ENCODE results near the gene STX18.
"Not testable (repeated sequence)": the region's sequence is repeated elsewhere in the genome, so short reads cannot be mapped to it uniquely, and the experiment has no call there.

The STX18 gene

DNA sequence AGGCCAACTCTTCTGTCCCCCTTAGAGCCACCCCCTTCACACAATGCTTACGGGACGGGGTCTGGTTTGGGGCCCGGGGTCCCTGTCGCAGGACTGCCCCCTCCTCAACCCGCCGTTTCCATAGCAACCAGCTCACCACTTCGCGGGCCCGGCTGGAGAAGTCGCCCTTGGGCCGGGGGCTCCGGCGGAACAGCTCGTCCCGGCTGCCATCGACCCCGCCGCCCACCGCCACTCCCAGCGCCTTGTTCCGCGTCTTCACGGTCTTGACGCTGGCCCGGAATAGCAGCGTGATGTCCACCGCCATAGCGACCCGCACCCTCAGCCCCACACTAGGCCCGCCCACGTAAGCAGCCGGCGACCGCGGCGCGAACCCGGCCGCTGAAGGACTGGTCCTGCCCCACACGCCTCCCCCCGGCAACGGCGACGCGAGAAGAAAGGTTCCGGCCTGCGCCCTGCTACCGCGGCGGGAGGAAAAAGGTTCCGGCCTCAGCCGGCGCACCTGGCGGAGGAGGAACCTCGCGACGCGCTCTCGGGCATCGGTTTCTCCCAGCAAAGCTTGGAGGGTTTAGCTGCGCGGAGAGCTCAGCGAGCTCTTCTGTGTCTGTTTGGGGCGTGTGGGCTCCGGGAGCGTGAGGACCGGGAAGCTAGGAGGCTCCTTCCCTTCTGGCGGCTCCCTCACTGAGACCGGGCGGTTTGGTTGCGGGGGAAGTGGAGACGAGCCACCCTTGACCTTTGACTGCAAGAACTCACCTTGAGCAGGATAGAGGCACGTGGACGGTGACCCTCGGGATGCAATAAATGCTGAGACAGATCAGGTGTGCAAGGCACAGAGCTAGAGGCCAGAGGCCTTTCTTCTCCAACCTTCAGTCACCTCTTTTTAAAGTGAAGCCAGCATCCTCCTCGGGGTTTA lies at the start of gene STX18:
Gene STX18 (minus strand): TSS at position 388 of the 910 bp plus-strand sequence. CDS start 84 bp downstream, at position 304.
- DNase-seq, result peak; percentile 85

DNA sequence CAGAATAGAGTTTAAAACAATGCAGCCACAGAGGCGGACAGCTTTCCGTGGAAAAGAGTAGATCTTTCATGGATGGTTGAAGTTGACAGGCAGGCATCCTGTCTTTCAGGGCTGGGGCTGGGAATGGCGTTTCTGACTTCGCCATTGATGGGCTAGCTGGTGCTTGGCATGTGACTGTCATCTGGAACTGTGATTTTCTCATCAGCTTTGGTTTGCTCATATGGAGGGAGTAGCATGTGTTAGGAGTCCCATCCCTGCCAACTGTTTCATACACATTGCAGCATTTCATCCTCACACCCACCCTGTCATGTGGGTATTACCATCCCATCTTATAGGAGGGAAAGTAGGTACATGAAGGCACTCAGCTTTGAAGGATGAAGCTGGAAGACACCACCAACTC lies 49.2 kb upstream of the STX18 start:
- DNase-seq, result no peak

DNA sequence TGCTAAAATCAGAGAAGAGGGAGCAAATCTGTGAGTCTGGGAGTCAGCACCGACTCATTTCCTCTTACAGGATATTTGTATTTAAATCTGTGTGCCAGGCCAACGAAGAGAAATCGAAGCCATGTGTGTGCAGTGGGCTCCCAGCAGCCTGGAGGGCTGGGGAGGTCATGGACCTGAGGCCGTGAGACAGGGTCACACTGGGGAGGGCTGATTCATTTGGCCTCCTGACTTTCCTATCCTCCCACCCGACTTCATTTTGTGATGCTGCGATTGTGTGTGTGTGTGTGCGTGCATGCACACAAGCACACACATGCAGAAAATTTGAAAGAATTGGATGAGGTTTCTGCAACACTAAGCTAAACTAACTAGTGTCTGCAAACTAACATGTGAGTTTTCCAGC lies 48.7 kb upstream of the STX18 start:
- DNase-seq, result no peak

DNA sequence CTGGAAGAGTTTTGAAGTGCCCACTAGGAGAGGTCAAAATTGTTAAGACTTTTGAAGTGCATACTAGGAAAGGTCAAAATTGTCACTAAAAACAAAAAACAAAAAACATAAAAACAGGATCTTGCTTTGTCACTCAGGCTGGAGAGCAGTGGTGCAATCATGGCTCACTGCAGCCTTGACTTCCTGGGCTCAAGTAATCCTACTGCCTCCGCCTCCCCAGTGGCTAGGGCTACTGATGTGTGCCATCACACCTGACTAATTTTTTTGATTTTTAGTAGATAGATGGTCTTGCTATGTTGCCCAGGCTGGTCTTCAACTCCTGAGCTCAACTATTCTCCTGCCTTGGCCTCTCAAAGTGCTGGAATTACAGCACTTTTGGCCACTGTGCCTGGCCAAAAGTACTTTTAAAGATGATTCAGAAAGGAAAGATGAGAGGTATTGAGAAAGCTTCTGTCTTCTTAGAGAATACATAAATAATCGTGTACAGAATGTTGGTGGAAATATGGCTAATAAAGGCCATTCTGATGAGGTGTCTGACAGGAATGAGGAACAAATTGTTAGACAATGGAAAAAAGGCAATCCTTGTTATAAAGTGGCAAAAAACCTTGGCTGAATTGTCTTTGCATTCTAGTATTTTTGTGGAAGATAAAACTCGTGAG lies 43.3 kb upstream of the STX18 start:
- DNase-seq, result no peak

DNA sequence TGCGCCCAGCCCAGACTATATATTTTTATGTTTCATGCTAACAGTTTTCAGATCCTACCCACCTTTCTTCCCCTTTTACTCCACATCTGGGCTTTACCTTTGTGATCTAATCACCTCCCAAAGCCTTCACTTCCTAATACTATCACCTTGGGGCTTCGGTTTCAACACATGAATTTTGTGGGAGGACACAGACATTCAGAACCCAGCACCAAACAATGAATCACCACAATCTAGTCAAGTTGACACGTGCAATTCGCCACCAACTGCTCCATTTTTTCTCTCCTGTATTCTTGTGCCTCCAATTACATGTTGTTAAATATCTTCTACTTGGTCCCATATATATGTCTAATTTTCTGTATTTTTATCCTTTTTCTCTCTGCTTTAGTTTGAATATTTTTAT lies 41.8 kb upstream of the STX18 start:
- DNase-seq, result no peak

DNA sequence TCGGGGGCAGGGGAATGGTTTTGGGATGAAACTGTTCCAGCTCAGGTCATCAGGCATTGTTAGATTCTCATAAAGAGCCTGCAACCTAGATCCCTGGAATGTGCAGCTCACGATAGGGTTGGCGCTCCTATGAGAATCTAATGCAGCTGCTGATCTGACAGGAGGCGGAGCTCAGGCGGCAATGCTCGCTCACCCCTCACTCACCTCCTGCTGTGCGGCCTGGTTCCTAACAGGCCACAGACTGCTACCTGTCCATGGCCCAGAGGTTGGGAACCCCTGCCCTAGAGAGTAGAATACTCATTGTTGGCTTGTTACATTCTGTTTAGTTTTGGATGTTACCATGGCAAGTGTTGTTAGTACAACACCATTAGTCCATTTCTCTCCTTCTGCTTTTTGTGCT lies 40.8 kb upstream of the STX18 start:
- DNase-seq, result no peak

DNA sequence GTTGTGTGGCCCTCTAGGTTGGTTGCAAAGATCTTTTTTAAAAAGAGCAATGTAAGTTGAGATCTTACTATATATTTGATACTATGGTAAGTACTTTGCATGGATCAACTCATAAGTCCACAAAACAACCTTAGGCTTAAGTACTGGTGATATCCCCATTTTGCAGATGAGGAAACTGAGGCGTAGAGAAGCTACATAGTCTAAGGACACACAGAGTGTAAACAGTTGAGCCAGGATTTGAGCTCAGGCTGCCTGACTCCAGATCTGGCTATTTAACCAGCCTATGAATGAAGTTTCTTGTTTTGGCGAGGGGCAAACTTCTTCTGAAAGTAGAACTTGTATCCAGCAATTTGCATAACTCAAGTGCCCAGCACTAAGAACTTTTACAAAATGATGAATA lies 38.6 kb upstream of the STX18 start:
- DNase-seq, result no peak

DNA sequence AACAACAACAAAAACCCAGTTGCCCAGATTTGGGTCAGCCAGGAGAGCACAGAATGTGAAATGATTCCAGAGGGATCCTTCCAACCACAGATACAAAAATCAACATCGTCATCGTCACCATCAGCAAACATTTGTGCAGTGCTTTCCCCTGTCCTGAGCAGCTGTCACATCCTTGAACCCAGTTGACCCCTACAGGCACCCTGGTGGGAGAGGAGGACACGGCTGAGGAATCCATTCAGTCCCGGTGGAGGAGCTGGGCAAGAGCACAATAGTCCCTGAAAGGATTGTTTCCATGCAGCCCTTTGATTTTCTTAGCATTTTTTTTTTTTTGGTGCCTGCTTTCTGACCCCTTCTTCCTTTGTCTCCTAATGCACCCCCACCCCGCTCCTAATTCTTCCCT lies 37.1 kb upstream of the STX18 start:
- DNase-seq, result no peak

DNA sequence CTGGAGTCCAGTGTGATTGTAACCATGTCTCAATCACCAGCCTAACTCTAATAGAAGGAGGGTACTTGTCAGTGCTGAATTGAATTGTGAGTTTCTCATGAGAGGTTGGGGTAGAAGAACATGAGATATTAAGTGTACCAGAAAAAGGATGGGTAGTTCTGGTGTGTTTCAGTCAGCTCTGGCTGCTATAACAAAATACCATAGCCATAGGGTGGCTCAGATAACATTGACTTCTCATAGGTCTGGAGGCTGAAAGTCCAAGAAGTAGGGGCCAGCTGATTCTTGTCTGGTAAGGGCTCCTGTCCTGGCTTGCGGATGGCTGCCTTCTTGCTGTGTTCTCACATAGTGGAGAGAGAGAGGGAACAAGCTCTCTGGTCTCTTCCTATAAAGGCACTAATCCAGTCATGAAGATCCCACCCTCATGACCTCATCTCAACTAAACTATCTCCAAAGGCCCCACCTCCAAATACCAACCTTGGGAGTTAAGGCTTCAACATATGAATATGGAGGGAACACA lies 35.6 kb upstream of the STX18 start:
- DNase-seq, result no peak

DNA sequence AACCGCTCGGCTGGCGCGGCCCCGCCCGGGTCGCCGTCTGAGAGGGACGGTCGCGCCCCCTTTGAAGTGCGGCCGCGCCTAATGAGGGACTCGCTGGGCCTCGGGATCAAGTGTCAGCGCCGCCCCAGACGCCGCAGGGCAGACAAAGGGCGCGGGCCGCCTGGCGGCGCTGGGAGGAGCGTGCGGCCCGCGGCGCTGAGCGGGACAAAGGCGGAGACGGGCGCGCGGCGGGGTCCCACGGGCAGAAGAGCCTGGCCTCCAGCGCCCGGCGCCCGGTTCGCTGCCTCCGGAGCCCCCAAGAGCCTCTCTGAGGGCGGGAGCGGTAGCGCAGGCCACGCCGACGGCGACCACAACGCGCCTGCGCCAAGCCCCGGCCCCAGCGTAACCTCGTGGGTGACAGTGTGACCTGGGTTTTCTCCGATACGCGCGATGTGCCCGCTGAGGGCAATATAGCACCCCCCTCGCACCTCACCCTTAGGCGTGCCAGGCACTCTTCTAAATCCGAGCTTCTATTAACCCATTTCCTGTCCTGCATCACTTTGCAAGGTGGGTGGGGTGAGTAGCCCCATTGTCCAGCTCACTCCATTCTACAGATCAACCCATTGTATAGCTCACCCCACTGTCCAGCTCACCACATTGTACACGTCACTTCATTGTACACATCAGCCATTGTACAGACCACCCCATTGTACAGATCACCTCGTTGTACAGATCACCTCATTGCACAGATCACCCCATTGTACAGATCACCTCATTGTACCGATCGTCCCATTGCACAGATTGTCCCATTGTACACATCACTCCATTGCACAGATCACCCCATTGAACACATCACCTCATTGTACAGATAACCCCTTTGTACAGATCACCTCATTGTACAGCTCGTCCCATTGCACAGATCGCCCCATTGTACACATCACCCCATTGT lies 33.7 kb upstream of the STX18 start:
- DNase-seq, result peak; percentile 63

DNA sequence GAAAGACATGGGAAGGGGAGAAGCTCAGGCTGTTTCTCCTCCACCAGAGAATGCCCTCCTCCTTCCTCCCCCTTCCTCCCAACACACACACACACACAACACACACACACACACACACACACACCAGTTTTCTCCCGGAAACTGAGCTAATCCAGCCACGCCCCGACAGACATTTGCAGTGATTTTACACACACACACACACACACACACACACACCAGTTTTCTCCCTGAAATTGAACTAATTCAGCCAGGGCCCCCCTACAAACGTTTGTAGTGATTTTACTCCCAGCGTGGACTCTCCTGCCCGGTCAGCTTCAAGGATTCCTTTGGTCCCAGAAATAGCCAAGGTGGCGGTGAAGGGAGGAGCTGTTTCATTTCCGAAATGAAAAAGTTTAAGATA lies 32.9 kb upstream of the STX18 start:
- peak; percentile 22 for DNase-seq

DNA sequence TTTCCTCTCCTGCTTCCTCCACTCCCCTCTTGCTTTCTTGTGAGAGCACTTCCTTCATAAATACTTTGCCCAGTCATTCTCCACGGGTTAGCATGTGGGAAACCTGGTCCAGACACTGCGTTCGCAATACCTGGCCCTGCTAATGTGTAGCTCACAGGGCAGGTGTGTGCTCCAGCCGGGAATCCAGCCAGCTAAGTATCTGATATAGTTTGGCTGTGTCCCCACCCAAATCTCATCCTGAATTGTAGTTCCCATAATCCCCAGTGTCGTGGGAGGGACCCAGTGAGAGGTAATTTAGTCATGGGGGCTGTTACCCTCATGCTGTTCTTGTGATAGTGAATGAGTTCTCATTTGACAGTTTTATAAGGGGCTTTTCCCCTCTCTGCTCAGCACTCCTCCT lies 32.2 kb upstream of the STX18 start:
- DNase-seq, result no peak

DNA sequence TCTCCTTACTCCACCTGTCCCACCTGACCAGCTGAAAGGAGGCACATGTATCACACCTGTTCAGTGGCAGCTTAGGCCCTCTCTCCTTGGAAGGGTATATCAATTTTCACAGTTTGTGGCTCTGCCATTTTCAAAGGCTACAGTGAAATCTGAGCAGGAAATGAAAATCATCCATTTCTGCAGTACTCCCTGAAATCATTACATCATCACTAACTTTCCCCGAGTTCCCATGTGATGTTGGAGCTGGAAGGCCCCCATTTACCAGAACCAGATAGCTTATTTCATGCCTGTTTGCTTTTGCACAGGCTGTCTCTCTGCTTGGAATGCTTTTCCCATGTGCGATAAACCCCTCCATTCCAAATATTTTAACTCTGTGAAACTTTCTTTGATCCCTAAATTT lies 31.0 kb upstream of the STX18 start:
- DNase-seq, result no peak

DNA sequence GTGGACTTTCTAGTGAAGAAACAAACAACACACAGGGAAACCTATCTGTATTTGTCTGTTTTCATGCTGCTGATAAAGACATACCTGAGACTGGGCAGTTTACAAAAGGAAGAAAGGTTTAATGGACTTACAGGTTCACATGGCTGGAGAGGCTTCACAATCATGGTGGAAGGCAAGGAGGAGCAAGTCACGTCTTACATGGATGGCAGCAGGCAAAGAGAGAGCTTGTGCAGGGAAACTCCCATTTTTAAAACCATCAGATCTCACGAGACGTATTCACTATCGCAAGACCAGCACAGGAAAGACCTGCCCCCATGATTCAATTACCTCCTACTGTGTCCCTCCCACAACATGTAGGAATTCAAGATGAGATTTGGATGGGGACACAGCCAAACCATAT lies 28.0 kb upstream of the STX18 start:
- not testable (repeated sequence) for DNase-seq

DNA sequence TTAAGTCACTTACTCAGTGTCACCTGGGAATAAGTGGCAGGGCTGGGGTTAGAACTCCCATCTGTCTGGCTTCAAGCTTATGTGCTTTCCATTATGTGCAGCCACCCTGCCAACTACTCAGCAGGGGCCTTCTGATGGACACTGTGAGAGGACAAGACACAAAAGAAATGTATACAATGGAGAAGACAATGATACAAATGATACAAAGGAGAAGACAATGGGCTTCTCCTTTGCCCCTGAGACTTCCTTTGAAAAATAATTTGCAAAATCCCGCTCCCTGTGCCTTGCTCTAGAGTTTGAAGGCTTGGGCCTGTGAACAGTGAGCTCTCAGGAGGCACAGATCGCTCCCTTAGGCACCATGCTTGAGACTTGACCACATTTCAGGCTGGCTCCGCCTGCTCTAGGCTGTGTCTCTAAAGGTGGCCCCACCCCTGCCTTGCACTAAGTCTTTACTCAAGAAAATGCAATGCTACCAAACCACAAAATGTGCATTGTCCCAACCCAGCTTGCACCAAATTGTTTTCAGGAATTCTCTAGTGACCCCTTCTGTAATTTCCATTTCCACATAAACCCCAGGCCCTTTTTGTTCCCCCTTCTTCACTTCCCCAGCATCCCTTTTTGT lies 27.1 kb upstream of the STX18 start:
- no peak for DNase-seq

DNA sequence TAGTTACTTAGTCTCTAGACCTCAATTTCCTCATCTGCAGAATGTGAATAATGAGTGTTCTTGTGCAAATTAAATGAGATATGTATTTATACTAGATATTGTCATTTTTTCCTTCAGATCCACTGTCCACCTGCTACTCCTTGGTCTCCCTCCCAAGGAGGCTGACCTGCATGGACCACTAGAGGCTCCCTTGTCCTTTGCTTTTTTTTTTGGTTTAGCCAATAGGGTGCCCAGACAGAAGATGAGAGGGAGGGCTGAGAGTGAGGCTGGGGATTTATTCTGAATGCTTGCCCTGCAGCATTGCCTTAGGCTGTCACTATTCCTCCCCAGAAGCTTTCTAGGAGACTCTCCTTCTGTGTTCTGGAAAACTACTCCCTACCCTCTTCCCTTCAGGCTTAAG lies 24.5 kb upstream of the STX18 start:
- DNase-seq, result not testable (repeated sequence)

DNA sequence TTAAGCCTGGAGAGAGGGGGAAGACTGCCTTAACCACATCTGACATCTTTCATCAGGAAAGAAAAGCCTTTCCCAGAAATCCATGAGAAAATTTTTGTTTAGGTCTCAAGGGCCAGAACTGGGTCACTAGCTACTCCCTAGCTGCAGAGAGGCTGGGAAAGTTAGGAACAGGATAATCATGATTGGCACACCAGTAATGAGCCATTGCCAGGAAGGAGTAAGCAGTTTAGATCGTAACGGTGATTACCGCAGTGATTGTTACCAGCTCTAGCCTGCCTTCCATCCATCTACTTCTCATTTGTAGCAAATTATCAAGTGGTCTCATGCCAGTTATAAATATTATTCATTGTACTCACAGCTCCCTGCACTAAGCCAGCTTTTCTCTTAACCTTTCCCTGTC lies 22.7 kb upstream of the STX18 start:
- no peak for DNase-seq

DNA sequence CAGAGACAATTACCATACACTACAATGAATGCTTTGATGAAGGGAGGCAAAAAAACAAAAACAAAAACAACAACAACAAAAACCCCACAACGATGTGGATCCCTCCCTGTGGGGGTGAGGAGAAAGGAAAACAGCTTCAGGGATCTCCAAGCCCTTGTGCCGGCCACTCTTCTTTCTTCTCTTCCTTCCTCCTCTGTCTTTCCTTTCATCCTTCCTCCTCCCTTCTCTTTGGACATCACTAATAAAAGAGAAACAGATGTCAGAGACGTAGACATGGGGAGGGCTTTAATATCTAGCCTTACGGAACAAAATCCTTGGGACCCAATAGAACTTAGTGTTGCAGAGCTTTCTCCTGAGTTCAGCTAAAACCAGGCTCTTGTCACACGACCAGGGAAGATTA lies 18.8 kb upstream of the STX18 start:
- no peak for DNase-seq

DNA sequence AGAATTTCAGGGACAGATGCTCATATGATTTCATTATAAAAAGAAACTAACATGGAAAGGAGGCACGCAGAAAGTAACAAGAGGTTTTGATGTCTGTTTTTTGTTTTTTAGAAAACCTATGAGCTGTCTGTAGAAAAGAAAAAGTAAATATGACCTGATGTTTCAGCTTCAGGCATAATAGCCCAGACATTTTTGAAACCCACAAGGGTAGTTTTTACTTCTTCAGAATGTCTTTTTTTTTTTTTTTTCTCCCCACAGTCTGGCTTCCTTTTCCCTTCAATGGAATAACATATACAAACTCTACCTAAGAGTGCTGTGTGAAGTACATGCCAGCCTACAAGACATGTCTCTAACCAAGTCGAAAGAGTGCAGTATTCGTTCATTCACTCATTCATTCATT lies 18.3 kb upstream of the STX18 start:
- no peak for DNase-seq

DNA sequence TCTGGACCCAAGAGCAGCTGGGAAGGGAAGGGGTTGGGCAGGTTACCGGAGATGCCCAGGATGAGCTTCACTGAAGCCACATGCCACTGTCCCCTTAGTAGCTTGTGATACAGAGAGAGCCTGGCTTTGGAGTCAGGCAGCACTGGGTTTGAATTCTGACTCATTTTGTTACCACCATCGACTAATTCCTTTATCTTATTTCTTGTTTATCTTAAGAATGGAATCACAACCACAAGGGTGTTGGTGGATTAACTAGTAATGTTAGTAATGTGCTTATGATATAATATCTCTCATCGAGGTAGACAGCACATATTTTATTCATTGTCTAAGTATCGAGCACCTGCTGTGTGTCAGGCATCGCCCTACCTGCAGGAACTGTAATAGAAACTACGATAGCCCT lies 17.7 kb upstream of the STX18 start:
- no peak for DNase-seq

DNA sequence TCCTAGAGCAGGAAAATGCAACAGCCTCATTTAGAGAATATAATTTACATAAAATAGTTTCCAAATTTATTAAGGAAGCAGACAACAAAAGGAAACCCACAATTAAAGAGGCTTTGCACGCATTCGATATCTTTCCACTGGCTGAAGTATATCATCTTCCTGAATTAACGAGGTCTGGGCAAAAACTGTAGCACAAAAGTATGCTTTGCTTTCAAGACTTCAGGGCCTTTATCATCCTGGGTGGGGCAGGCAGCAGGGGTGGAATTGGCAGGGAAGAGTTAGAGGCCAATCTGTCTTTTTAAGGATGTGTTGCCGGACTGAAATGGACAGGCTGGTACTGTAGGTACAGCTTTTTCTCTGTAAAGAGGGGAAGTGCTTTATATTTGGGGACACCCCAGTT lies 17.0 kb upstream of the STX18 start:
- no peak for DNase-seq

DNA sequence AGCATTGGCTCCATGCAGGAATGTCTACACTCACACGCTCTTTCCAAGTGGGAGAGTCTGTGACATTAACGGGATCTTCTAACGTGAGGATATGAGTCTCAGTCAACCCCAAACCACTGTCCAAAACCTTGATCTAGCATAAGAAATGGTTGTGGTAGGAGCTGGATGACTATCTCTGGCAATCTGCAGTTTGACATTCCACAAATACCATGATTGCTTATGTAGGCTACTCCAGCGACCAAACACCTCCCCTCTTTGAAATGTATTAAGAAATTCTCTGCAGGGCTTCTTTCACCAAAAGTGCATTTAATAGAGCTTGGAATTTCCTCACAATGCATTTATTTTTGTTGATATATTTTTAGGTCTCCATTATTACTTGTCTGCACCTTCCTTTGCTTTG lies 14.1 kb upstream of the STX18 start:
- DNase-seq, result no peak

DNA sequence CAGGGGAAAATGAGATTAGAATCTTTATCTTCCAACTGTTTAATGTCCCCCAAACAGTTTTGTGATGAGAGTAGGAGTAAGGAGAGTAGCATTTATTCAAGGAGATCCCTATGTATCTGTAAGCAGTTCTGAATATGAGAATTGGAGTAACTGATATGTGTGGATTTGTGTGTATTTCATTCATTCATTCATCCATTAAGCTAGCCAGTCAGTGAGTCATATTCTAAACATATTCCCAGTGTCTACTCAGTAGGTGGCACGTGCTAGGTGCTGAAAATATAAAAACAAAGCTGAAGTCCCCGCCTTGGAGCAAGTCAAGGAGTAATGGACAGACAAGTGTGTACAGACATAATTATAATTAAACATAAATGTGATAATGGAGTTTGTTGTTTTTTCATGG lies 12.4 kb upstream of the STX18 start:
- no peak for DNase-seq
